HG02571 (cell line): ENCODE measurements around the gene ABCB8.
"Not testable (repeated sequence)": the region's sequence is repeated elsewhere in the genome, so short reads cannot be mapped to it uniquely, and the experiment has no call there.

Source experiments
- ATAC-seq: cut with Tn5 transposase; IDR thresholded peaks from one replicate; pipeline ENCODE4 v1.9.1; 2021; ENCODE audit warnings: mild to moderate bottlenecking, moderate library complexity; ENCODE audit not compliant: unreplicated experiment

ABCB8 gene

GRCh38 chr7:150997817-150998216, 30.4 kb upstream of the ABCB8 start:
- ATAC-seq: no peak

- ATAC-seq: no peak
Measured at GRCh38 chr7:150998341-150998740, 29.9 kb upstream of the ABCB8 start.

GRCh38 chr7:150999001-150999400, 29.2 kb upstream of the ABCB8 start:
- no peak for ATAC-seq

GRCh38 chr7:150999497-151000230, 28.6 kb upstream of the ABCB8 start:
- ATAC-seq: no peak

- no peak for ATAC-seq
Measured at GRCh38 chr7:151000897-151001495, 27.3 kb upstream of the ABCB8 start.

GRCh38 chr7:151001546-151001945, 26.7 kb upstream of the ABCB8 start:
- ATAC-seq: no peak

GRCh38 chr7:151003572-151003971, 24.7 kb upstream of the ABCB8 start:
- ATAC-seq: no peak

GRCh38 chr7:151005566-151005965, 22.7 kb upstream of the ABCB8 start:
- ATAC-seq: no peak

DNA sequence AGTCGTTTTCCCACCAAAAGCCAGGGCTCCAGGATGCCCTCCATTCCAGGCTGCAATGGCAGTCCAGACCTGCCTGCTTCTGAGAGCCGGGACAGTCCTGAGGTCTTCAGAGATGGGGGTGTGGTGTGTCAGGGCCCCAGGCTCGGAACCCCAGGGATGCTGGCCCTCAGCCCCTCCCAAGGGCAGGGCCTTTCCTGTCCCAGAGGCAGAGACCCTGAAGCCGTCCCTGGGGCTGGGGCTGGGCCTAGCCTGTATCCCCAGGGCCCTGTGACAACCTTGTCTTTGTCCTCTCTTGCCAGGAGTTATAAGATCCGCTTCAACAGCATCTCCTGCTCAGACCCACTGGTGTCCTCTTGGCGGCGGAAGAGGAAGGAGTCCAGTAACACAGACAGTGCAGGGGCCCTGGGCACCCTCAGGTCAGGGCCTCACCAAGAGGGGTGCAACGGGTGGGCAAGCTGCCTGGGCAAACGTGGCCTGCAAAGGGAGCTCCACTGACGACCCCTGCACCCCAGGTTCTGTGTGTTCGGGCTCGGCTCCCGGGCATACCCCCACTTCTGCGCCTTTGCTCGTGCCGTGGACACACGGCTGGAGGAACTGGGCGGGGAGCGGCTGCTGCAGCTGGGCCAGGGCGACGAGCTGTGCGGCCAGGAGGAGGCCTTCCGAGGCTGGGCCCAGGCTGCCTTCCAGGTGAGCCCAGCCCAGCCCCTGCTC, 21.5 kb upstream of the ABCB8 start:
- ATAC-seq: no peak

GRCh38 chr7:151007469-151007898, 20.8 kb upstream of the ABCB8 start:
- ATAC-seq: no peak

DNA sequence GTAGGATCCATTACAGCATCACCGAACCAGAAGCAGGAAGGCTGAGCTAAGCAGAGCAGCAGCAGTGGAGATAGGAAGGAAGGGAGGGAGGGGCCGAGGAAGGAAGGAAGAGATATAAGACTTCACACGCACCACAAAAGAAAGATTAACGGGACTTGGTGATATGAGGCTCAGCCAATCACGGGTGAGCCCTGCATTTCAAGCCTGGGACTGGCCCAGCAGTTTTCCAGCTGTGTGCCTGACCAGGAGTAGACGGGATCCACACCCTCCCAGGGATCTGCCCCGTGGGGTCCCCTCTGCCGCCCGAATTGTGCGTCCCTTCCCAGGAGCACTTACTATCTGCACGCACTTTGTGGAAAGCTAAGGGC, 20.1 kb upstream of the ABCB8 start:
- no peak for ATAC-seq

DNA sequence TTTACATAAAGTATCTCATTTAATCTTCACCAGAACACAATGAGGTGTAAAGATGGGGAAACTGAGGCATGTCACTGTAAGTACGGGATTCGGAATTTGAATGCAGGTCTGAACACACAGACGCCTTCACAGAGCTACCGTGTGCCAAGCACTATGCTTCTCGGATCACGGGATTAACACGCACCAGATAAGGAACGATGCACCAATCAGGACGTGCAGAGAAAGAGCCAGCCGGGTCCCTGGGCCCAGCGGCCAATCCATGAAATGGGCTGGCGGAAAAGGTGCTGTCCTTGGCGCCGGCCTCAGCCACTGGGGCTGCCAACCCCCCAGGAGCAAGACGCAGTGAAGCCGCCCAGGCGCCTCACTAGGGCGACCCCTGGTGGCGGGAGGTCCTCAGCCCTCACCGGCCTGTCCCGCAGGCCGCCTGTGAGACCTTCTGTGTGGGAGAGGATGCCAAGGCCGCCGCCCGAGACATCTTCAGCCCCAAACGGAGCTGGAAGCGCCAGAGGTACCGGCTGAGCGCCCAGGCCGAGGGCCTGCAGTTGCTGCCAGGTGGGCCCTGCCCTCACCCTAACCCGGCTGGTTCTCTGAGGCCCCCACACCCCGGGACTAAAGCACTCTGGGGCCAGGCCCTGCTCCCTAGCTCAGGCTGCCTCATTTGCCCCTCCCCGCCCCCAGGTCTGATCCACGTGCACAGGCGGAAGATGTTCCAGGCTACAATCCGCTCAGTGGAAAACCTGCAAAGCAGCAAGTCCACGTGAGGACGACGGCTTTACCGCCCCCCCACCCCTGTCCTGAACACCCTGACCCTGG, 19.5 kb upstream of the ABCB8 start:
- ATAC-seq: peak; percentile 46

- ATAC-seq: no peak
Measured at GRCh38 chr7:151009327-151010036, 18.8 kb upstream of the ABCB8 start.

GRCh38 chr7:151010037-151010306, 18.3 kb upstream of the ABCB8 start:
- ATAC-seq: no peak

GRCh38 chr7:151010307-151011096, 17.7 kb upstream of the ABCB8 start:
- no peak for ATAC-seq

GRCh38 chr7:151011097-151011409, 17.2 kb upstream of the ABCB8 start:
- ATAC-seq: no peak

DNA sequence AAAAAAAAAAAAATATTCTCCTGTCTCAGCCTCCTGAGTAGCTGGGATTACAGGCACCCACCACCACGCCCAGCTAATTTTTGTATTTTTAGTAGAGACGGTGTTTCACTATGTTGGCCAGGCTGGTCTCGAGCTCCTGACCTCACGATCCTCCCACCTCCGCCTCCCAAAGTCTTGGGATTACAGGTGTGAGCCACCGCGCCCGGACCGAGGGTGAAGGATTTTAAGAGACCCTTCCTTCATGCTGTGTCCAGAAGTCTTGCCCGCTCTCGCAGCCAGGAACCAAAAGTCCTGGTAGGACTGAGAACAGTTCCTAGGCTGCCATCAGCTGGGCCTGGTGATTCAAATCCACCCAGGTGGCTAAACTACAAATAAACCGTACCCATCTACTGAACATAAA, 16.6 kb upstream of the ABCB8 start:
- not testable (repeated sequence) for ATAC-seq

- ATAC-seq: no peak
Measured at GRCh38 chr7:151012031-151012692, 16.1 kb upstream of the ABCB8 start.

GRCh38 chr7:151012911-151013347, 15.3 kb upstream of the ABCB8 start:
- ATAC-seq: no peak

DNA sequence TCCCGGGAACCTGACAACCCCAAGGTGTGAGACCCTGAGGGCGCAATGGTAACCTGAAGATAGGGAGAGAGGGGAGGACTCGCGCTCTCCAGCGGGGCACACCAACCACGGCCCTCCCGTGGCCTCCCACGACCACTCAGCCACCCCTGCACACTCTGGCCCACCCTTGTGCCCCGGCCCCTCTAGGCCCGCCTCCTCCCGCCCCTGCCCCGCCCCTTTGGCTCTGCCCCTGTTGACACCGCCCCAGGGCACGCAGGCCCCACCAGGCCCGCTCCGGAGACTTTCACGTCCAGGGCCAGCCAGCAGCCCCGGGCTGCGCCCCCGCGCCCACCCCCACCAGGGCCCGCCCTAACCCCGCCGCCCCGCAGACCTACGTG, 14.9 kb upstream of the ABCB8 start:
- no peak for ATAC-seq
